IPS DF 4.7 (cell line): ENCODE data around the gene RASSF7.
"Not testable (repeated sequence)": the region's sequence is repeated elsewhere in the genome, so short reads cannot be mapped to it uniquely, and the experiment has no call there.

Source experiments
- DNase-seq: peaks from one replicate; pipeline ENCODE4 v3.0.0-alpha.2; 2013; ENCODE audit warnings: low spot score; ENCODE audit errors: extremely low read depth

The RASSF7 gene

DNA sequence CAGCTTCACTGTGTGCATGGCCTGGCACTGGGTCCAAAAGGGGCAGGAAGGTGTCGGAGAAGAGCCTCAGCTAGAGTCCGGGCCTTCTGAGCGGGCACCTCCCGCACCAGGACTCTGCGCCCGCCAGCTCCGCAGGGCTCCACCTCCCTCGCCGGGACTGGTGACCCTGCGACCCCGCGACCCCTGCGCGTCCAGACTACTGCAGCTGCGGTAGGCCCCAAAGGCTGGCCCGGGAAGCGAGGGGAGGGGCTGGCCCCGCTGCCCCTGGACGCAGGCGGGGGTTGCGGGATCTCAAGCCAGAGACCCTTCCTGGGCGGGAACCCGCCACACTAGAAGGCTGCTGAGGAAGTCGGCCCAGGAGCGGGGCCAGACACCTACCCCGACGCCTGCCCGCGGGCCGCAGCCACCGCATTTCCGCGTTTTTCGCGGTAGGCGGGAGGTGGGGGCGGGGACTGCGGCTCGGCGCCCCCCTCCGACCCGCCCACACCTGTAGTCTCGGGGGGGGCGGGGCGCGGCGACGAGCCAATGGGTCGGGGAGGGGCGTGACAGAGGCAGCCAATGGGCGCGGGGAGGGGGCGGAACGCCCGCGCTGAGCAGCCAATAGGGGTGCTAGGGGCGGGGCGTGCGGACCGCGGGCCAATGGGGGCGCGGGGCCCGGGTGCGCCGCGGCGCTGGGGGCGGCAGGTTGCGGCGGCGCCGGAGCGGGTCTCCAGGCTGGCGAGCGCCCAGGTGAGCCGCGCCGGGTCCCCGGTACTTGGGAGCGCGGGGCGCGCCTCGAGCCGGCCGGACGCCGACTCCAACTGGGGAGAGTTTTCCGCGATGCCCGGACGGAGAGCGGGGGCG lies at the start of gene RASSF7, which contains the start of gene LMNTD2:
Gene RASSF7, plus strand, starts transcription at position 666 of the 843 bp plus-strand sequence. CDS start 799 bp downstream, outside the sequence.
Gene LMNTD2, minus strand, starts transcription at position 434 of the 843 bp plus-strand sequence. Its CDS starts 22 bp downstream, at position 412.
- DNase-seq: no peak

GRCh38 chr11:512761-513595 lies 47.8 kb upstream of the RASSF7 start:
- DNase-seq: no peak

DNA sequence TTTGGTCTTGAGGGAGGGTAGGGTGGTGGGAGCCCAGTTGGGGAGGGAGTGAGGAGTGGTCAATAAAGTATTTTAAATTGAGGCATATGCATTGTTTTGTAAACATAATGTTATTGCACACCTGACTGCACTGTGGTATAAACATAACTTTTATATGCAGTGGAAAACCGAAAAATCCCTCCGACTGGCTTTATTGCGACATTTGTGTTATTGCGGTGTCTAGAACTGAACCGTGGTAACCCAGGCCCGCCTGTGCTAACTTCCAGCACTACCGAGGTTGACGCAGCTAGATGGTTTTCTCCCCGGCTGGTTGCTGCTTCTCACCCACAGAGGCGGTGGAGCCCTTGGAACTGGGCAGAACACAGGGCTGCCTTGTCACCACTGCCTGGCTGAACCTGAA lies 46.2 kb upstream of the RASSF7 start:
- no peak for DNase-seq

GRCh38 chr11:515131-515530 lies 45.6 kb upstream of the RASSF7 start:
- DNase-seq: no peak

- no peak for DNase-seq
These were observed 44.4 kb upstream of the RASSF7 start for GRCh38 chr11:516400-516799.

- DNase-seq: not testable (repeated sequence)
These were observed 43.7 kb upstream of the RASSF7 start for GRCh38 chr11:516918-517685.

DNA sequence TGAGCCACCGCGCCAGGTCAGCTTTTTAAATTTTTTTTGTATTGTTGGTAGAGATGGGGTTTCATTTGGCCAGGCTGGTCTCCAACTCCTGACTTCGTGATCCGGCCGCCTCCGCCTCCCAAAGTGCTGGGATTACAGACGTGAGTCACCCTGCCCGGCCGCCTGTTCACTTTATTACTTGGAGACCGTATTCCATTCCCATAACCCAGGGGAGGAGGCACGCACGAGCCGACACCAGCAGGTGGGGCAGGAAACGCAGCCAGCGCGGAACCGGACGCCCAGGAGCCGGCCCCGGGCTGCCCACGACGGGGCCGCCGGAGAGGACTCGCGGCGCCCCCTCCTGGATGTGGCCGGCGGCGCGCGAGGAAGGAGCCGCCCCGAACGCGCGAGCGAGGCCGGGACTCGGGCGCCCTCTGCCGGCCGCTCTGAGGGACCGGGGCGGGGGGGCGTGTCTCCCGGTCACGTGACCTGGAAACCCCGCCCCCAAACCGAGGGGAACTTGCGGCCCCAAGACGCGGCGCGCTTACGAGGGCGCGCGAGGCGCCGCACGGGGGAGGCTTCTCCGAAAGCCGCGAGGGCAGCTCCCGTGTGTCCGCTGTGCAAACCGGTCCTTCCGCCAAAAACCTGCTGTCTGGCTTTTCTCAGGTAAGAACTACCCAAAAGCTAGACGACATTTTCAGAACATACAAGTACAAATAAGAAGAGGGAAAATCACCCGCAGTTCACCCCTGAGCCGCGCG lies 42.1 kb upstream of the RASSF7 start:
- no peak for DNase-seq

DNA sequence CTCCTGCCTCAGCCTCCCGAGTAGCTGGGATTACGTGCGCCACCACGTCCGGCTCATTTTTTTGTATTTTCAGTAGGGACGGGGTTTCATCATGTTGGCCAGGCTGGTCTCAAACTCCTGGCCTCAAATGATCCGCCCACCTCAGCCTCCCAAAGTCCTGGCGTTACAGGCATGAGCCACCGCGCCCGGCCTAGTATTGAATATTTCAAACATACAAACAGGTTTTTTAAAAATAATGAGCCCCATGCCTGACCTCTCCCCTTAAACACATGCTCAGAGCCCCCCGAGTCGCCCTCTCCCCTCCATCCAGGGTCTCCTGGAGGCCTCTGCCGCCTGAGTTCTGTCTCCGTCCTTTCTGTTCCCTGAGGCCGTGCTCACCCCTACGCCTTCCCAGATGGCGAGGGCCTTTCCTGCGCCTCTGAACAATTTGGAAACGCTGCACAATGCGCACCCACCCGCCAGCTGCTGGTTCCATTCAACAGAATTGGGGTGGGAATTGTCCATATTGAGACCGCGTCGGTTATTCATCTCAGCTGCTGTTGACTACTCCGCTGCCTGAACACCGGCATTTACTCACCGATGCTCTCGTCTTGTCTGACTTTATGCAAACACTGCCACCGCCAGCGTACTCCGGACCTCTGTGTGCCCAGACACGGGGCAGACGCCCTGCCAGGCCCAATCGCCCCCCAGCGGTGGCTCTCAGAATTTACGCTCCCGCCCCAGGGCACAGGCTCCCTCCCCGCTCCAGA lies 40.2 kb upstream of the RASSF7 start:
- DNase-seq: no peak

DNA sequence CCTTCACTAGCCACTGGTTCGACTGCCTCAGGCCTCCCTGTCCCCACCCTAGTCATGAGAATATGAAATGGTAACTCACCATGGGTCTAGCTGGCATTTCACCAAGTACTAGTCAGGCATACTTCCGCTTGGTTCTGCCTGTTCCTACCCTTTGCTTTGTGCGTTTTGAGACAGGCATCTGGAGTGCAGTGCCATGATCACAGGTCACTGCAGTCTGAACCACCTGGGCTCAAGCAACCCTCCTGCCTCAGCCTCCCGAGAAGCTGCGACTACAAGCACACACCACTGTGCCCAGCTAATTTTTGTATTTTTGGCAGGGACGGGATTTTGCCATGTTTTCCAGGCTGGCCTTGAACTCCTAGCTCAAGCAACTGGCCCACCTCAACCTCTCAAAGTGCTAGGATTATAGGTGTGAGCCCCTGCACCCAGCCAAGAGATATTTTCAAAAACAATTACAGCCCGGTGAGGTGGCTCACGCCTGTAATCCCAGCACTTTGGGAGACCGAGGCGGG lies 39.5 kb upstream of the RASSF7 start:
- DNase-seq: no peak

DNA sequence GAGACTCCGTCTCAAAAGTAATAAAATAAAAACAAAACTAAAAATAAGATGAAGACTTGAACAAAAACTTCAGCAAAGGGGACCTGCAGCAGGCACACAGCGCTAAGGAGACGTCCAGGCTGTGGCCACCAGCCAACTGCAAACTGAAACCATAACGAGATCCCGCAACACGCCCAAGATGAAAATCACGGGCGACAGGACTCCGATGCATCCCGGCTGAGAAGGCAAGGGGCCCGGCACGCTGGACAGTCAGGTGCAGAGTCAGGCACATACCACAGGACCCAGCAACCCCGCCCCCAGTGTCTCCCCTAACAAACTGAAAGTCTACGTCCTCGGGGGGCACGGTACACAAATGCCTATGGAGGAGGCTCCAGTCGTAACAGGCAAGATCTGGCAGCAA lies 34.6 kb upstream of the RASSF7 start:
- no peak for DNase-seq

DNA sequence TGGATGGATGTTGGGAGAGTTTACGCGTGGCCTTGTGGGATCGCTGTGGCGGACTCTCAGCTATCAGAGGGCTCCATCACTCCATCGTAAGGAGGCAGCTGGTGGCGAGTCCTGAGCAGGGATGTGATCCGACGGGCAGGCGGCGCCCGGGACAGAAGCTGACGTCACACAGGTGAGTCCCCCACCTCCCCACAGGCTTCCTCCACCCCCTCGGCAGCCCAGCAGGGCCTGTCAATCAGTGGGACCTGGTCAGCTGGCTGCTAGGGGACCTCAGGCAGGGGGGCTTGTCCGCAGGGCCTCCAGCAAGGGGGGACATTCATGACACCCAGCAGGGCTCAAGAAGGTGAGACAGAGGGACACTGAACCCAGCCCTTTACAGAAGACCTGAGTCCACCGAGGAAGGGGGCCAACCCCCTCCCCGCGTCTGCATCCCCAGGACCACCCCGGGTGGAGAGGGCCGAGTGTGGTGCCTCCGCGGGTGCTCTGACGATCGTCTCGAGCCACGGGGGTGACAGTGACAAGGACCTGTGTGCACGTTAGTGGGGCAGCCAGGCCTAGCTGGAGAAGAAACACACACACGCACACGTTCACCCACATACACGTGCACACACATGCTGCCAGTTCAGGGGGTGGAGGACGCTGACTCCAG lies 32.5 kb upstream of the RASSF7 start:
- DNase-seq: no peak

DNA sequence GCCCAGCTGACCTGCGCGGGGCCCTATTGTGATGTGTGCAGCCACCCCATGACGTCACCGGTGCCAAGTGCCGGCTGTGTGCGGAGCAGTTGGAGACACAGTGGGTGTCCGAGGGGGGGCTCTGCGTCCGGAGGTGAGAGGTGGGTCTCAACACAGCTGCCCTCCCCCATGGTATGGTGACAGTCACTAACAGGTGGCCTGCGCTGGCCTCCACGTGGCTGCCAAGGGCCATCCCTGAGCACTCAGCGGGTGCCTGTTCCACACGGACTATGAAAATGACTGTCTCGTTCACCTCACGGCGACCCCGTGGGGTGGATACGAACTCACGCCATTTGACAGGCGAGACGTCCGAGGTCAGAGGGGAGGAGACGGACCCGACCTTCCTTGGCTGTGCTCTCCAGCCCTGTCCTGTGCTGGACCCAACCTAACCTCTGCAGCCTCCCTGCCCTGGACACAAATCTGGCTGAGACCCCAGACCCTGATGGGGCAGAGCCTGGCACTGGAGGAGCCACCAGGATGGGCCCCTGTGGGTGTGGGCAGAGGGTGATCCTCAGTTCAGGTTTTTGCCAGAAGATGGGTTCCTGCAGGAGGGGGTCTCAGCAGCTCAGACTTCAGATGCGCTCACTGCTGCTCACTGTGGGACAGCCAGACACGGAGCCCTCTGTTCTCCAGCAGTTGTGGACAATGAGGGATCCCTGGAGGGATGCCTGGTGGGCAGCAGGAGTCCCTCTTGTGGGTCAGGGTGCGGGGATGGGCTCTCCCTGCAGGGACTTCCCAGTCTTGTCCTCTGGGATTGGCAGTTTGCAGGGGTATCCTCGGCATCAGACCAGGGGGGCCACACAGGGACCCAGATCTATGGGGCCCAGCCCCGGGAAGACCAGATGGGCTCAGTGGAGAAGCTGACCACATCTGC lies 31.7 kb upstream of the RASSF7 start:
- no peak for DNase-seq

DNA sequence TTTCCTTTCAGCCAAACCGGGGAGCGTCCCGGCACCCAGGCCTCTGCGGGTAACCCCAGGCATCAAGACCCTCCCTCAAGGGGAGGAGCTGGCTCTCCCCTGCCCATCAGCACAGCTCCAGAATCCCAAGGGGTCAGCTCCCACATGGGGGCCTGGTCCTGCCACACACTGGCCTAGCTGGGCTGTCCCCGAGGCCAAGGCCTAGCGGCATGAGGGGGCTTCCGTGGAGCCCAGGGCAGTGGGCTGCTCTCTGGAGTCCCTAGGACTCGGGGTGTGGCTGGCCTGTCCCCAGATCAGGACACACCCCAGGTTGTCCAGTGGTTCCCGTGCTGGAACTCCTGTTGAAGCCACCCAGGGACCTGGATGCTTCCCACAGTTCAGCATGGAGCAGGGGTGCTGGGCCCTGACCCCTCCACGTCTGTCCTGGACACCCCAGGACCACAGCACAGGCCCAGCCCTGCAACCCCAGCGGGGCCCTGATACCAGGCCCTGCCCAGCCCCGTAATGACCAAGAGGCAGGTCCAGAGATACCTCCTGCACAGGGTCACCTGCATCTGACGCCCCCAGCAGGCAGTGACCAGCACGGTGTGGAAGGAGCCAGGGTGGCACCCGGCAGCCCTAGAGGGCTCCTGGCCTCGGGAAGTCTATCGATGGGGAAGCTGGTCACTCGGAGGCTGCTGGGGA lies 30.9 kb upstream of the RASSF7 start:
- no peak for DNase-seq

DNA sequence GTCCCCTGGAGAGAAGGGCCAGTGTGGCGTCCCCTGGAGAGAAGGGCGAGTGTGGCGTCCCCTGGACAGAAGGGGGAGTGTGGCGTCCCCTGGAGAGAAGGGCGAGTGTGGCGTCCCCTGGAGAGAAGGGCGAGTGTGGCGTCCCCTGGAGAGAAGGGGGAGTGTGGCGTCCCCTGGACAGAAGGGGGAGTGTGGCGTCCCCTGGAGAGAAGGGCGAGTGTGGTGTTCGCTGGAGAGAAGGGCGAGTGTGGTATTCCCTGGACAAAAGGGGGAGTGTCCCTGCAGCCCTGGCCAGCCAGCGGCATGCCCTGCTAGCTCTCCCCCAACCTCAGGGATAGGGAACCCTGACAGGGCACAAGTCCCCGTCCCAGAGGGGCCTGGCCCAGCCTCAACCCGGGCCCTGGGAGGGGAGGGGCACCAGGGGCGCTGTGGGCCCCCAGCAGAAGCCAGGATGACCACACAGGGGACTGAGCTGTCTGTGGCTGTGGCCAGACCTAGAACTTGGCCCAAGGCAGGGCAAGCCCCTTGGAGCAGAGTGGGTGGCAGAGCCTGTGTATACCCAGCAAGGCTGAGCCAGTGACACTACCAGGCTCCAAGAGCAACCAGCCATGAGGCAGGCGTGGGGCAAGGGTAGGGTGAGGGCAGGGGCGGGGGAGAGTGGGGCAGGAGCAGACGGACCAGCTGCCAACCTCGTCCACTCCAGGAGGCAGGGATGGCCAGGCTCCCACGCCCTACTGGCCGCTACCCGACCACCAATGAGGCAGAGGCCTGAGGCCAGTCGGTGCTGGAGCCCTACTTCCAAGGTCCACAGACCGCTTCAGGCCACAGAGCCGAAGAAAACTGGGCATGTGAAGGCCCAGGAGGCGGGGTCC lies 29.6 kb upstream of the RASSF7 start:
- DNase-seq: no peak

DNA sequence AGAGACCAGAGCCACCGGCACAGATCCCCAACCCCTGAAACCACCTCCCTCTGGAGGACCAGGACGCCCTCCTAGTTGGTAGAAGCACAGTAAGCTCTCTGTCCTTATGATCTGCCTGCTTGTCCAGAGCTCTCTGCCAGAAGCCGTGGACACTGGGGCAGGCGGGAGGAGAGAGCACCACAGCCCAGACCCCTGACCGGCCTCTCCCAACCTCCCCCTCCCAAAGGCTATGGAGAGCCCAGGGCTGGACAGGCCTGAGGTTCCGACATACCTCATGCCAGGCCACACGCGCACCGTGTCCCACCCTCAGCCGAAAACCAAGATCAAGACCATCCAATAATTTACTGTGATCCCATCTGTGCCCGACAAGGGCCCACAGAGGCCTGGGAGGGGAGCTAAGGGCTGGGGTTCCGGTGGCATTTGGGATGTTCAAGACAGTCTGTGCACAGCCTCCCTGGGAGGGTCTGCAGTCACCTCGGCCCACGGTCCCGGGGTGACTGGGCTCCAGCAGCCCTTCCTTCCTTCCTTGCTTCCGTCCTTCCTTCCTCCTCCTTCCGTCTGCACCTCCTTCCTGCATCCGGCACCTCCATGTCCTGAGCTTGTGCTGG lies 28.7 kb upstream of the RASSF7 start:
- DNase-seq: no peak

DNA sequence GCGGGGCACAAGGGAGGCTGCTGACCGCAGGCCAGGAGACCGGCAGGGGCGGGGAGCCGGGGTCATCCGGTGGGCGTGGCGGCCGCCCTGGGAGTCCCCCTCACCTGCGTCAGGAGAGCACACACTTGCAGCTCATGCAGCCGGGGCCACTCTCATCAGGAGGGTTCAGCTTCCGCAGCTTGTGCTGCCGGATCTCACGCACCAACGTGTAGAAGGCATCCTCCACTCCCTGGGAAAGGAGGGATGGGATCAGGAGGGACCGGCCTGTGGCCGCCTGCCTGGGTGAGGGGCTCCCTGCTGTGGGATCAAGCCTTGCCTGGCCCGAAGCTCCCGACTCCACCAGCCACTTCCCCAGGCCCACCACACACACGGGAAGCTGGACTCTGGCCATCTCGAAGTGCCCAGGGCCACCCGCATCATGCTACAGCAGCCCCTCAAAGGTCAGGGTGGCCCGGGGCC lies 28.2 kb upstream of the RASSF7 start:
- no peak for DNase-seq
